Stromal cell of bone marrow (primary cell): ENCODE results near the gene RB1.
A peak's percentile ranks its signal among the peaks of the same experiment; 100 is the strongest.

Source experiments
- DNase-seq: peaks from one replicate; pipeline ENCODE4 v3.0.0-alpha.2; 2012; ENCODE audit warnings: low read depth

The RB1 gene

DNA sequence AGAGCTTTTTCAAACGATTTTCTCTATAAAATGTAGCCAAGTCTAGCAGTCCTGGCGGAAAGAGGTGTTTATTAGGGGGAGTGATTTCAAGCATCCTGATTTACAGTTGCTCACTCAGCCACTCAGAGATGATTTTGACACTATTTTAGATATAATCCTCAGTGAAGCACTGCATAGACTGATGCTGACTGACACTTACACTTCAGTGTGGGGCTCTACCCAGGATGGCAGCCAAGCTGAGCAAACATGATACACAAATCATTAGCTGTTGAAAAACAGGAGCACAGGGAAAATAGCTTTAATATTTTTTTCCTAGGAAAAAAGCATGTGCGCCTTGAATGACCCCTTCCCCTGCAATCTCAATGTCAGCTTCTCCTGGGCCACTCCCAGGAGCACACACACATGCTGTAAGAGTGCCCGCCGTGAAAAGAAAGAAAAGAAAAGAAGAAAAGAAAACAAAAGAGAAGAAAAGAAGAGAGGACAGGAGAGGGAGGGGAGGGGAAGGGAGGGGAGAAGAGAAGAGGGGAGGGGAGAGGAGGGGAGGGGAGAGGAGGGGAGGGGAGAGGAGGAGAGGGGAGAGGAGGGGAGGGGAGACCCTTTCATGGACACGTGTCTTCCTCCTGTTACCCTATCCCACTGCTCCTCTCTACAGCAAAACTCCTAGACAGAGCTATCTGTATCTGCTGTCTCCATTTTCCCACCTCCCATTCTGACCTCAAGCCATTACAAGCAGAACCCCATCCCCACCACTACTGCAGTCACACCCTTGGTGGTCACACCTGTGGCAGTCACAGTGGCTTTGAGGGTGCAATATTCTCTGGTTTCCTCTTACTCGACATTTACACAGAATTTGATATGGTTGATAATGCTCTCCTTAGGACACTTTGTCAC, 193.0 kb downstream of the RB1 start:
- no peak for DNase-seq

DNA sequence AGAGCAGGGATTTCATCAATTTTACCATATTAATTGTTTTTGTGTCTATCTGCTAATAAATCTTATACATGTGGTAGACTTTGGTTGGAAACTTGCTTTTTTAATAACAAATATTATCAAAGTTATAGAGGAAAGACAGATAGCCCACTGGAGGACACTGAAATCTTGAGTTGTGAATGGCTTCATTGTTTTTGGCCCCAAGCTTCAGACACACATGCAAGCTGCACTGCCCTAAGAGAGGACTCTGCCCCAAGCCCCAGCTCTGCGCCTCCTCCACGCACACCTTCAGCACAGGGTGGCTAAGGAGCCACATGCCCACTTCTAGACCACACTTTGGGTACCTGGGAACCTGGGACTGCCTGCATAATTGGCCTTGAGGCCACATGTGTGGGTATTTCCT, 194.1 kb downstream of the RB1 start:
- DNase-seq, result no peak

DNA sequence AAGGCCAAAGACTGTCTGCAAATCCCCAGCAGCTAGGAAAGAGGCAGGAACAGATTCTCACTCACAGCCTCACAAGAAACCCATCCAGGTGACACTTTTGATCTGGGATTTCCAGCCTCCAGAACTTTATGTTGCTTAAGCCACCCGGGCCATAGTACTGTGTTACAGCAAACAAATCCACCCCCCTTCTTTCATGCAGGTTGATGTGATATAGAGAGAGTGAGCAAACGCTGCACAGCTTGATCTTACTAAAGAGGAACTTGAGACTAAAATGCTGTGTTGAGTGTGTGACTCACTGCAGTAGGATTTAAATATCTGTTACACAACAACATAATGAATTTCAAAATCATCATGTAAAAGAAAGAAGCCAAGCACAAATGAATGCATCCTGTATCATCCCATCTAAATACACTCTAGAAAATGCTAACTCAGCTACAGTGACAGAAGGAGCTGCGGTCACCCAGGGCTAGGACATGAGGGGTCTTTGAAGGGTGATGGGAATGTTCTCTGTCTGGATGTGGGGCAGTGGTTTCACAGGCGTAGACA, 197.2 kb downstream of the RB1 start:
- peak; percentile 67 for DNase-seq

DNA sequence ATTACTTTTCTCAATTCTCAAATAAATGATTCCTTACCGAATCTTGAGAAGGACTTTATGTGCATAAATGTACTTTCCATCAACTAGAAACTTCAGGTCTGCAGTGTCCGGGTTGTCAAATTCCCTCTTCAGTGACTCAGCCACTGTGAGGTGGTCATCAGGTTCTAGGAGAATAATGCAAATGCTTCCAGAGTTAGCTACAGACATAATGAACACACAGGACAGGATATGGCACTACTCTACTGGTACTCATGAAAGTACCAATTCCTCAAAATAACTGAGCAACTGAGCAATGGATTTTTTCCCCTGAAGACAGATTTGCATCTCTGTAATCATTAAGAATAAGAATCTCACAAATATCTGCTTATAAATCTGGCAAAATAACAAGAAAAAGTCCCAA, 198.2 kb downstream of the RB1 start:
- no peak for DNase-seq

GRCh38 chr13:48502601-48503319, 199.2 kb downstream of the RB1 start:
- no peak for DNase-seq

DNA sequence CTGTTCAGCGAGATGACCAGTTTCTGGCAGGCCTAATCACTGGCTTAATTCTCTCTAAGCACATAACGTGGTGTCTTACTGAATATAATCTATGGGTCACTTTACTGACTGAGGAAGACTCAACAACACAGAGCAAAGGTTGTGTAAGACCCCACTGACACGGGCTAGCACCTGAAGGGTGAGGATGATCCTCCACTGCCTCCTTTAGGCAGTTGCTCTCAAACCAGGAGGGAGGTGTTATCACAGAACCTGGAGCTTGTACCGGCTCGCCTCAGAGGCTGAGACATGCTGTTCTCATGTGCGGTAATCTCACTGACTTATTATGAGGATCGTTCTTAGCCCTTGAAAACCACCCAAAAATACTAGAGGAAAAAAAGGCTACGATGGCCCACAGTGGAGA, 201.1 kb downstream of the RB1 start:
- DNase-seq, result no peak

DNA sequence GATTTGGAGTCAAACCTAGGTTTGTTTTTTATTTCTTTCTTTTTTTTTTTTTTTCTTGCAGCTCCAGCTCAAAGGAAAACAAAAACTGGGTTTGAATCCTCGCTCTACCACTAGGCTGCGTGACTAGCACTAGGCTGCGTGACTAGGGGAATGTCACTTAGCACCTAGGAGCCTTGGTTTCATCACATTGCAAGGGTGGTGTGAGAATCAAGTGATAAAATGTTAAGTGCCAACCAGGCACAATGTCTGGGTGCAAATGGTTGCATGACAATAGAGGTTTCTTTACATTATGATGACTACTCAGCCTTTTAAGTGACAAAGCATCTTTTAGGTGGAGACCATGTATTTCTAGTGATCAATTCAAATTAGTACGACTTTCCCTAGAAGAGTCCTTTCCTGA, 201.5 kb downstream of the RB1 start:
- no peak for DNase-seq

GRCh38 chr13:48505597-48506091, 202.1 kb downstream of the RB1 start:
- peak; percentile 64 for DNase-seq

DNA sequence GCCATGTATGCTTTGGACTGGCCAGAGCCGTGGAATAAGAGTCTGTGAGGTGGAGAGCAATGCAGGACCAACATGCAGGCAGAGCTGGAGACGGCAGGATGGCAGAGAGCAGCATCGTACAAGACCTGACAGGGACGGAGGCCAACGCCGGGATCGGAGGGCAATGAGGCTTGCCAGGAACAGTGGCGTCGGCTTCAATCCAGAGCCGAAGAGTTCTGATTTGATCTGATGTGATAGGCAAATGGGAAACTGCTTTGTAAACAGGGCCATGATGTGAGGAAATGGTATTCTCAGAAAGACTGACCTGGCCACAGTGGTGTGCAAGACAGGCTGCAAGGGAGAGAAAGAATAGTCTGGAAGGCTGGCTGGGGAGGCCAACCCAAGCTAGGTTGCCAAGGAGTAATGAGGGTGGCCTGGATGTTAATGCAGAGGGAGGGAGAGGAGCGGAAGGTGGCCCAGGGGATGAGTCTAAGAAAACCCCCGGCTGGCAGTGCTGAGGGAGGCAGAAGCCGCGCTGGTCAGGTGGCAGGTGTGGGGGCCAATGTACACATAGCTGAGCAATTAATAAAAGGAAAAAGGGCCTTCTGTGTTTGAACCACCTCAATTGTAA, 202.6 kb downstream of the RB1 start:
- no peak for DNase-seq

- DNase-seq, result no peak
These were observed 203.5 kb downstream of the RB1 start for GRCh38 chr13:48507021-48507420.

- no peak for DNase-seq
These were observed 204.5 kb downstream of the RB1 start for GRCh38 chr13:48508011-48508410.

GRCh38 chr13:48510698-48511097, 207.1 kb downstream of the RB1 start:
- no peak for DNase-seq

- DNase-seq, result no peak
These were observed 208.2 kb downstream of the RB1 start for GRCh38 chr13:48511621-48512230.

DNA sequence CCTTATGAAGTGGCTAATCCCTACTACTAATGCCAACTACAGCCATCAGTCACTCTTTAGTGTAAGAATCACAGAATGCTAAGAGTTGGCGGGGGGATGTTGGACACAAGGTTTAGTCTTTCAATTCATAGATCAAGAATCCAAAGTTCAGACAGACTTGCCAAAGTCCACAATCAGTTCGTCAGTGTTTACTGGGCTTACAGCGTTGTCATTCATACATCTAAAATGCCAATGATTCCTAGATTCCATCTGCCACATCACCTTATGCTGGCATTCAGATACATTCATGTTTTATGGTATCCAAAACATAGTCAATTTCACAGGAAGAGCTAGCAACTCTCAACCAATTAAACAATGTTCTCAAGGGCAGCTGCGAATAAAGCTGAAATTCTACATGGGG, 211.2 kb downstream of the RB1 start:
- DNase-seq, result no peak

GRCh38 chr13:48515732-48516131, 212.2 kb downstream of the RB1 start:
- DNase-seq, result no peak

DNA sequence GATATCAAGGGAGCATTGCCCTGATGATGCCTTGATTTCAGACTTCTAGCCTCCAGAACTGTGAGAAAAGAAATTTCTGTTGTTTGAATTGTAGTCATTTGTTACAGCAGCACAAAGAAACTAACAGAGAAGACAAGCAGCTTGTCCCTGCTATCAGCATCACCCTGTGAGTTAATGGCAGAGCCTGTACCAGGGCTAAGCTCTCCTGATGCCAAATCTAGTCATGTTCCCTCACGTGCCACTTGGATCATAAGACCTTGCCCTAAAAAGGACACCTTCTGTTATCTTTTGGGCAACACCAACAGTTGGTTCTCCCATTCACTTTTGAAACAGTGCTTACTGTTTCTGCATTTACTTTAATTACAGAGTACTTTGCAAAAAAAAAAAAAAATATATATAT, 214.5 kb downstream of the RB1 start:
- no peak for DNase-seq

DNA sequence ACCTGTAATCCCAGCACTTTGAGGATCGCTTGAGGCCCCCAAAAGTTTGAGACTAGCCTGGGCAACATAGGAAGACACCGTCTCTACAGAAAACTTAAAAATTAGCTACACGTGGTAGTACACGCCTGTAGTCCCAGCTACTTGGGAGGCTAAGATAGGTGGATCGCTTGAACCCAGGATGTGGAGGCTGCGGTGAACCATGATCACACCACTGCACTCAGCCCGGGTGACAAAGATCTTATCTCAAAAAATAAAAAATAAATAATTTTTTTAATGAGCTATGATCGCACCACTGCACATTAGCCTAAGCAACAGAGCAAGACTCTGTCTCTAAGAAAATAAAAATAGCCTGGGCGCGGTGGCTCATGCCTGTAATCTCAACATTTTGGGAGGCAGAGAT, 222.7 kb downstream of the RB1 start:
- DNase-seq, result no peak

GRCh38 chr13:48527955-48528354, 224.4 kb downstream of the RB1 start:
- DNase-seq, result no peak

DNA sequence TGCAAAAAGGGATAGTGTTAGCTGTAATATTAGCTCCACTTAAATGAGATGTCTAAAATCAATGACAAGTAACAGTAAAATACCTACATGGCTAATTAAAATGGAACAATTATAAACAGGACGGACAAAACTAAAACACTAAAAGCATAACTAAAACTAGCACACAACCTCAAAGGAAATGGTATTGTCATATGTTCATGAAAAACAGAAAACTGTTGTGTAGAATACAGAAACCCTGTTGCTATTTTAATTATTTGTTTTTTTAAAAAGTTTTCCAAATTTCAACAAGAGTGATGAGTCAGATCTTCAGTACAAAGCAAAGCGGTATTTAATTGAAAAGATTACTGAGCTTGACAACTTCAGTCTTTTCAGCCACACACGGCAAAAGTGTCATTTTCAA, 225.2 kb downstream of the RB1 start:
- DNase-seq, result no peak

- DNase-seq, result no peak
These were observed 227.3 kb downstream of the RB1 start for GRCh38 chr13:48530833-48531232.
